Neural progenitor cell (in vitro differentiated cells): ENCODE data around the gene ZCCHC7.

Source experiments
- EZH2phosphoT487 ChIP-seq: fragments of 200-600 bp; sonication (generic); IDR thresholded peaks from 2 replicates; pipeline ENCODE4 v1.6.1; 2017; ENCODE audit warnings: antibody characterized with exemption
- TF ChIP-seq, protein P1 (sequence below): fragments of 200-600 bp; sonication (generic); IDR thresholded peaks from 2 replicates; pipeline ENCODE4 v1.5.1; 2017; ENCODE audit warnings: antibody characterized with exemption, mild to moderate bottlenecking

DNA sequence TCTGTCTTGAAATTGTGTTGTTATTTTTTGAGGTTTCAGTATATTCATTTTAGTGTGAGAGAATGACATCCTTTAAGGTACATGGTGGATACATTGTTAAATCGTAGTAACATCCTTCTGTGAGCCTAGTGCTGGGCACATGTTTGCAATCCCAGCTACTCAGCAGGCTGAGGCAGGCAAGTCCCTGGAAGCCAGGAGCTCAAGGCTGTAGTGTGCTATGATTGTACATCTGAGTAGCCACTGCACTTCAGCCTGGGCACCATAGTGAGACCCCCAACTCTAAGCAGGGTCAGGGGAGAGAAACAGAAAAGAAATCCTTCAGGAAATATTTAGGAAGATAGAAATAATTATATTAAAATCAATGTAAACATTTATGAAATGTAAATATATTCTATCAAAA, 62.3 kb downstream of the ZCCHC7 start:
- TF ChIP-seq, protein P1, sequence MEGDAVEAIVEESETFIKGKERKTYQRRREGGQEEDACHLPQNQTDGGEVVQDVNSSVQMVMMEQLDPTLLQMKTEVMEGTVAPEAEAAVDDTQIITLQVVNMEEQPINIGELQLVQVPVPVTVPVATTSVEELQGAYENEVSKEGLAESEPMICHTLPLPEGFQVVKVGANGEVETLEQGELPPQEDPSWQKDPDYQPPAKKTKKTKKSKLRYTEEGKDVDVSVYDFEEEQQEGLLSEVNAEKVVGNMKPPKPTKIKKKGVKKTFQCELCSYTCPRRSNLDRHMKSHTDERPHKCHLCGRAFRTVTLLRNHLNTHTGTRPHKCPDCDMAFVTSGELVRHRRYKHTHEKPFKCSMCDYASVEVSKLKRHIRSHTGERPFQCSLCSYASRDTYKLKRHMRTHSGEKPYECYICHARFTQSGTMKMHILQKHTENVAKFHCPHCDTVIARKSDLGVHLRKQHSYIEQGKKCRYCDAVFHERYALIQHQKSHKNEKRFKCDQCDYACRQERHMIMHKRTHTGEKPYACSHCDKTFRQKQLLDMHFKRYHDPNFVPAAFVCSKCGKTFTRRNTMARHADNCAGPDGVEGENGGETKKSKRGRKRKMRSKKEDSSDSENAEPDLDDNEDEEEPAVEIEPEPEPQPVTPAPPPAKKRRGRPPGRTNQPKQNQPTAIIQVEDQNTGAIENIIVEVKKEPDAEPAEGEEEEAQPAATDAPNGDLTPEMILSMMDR, result no peak
- TF ChIP-seq EZH2phosphoT487, result no peak
